Coronary artery (tissue), 2 donors: ENCODE data around the gene TXNDC12.

Experiments
- DNase-seq: peaks from one replicate; pipeline ENCODE4 v3.0.0-alpha.2; 2017; ENCODE audit warnings: low spot score
- H3K27ac ChIP-seq, 2 donors: fragments of 200-600 bp; sonication (generic); one replicate each; pipeline ENCODE4 v1.5.1; 2016 to 2019
- H3K4me3 ChIP-seq: fragments of 200-600 bp; sonication (generic); 2 replicates; pipeline ENCODE4 v1.5.1; 2016; ENCODE audit warnings: mild to moderate bottlenecking, moderate library complexity
- TF ChIP-seq, protein P1 (sequence below): fragments of 200-600 bp; sonication (generic); IDR thresholded peaks from one replicate; pipeline ENCODE4 v1.5.1; 2019; ENCODE audit warnings: antibody characterized with exemption

Gene TXNDC12

DNA sequence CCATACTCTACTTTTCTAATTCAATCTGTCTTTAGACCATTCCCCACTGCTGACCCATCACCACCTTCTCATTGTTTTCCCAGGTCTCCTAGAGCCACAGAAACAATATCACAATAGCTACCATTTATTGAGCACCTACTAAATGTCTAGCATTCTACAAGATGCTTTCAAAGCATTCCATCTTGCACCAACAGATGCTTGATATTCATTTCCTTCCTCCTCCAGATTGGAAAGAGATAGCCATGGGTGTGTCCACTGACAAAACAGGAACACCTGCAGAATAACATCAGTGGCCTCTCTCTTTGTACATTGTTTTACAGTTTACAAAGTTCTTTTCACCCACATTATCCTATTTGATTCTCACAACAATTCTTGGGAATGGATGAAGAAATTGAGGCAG lies 66.7 kb downstream of the TXNDC12 start:
- H3K4me3 ChIP-seq, result no peak overlapping the region
- no peak for DNase-seq
- TF ChIP-seq, protein P1, sequence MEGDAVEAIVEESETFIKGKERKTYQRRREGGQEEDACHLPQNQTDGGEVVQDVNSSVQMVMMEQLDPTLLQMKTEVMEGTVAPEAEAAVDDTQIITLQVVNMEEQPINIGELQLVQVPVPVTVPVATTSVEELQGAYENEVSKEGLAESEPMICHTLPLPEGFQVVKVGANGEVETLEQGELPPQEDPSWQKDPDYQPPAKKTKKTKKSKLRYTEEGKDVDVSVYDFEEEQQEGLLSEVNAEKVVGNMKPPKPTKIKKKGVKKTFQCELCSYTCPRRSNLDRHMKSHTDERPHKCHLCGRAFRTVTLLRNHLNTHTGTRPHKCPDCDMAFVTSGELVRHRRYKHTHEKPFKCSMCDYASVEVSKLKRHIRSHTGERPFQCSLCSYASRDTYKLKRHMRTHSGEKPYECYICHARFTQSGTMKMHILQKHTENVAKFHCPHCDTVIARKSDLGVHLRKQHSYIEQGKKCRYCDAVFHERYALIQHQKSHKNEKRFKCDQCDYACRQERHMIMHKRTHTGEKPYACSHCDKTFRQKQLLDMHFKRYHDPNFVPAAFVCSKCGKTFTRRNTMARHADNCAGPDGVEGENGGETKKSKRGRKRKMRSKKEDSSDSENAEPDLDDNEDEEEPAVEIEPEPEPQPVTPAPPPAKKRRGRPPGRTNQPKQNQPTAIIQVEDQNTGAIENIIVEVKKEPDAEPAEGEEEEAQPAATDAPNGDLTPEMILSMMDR, result no peak
- H3K27ac ChIP-seq, result no peak overlapping the region

DNA sequence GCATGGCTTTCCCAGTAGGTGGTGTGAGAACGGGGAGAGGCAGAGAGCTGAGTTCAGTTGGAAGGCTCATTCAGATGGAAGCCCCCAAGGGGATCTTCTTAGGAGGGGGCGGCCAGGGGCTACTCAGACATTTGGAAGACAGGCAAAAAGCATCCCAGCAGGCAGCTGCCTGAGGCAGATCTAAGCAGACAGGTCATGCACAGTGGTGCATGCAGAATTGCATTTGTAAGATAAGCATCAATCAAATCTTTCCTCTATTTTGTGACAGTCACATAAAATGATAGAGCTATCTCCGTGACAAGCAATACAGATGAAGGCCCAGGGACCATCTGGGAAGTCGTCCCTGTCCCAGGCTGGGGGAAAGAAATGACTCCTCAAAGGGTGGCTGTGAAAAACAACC lies 68.3 kb downstream of the TXNDC12 start:
- no peak overlapping the region for H3K4me3 ChIP-seq
- H3K27ac ChIP-seq, result no peak overlapping the region
- TF ChIP-seq, protein P1, result no peak
- DNase-seq, result no peak

DNA sequence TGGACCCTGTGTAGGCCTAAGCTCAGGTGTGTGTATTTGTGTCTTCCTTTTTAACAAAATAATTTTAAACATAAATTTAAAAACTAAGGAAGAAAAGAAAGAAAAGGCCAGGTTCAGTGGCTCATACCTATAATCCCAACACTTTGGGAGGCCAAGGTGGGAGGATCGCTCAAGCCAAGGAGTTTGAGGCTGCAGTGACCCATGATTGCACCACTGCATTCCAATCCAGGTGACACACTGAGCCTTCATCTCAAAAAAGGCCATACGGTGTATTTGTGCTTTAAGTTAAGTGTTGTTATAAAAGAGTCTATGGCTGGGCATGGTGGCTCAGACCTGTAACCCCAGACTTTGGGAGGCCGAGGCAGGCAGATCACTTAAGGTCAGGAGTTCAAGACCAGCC lies 72.8 kb downstream of the TXNDC12 start:
- Histone ChIP-seq H3K27ac (no peak overlapping the region), H3K4me3 (no peak overlapping the region)
- TF ChIP-seq, protein P1, result no peak
- DNase-seq, result no peak

DNA sequence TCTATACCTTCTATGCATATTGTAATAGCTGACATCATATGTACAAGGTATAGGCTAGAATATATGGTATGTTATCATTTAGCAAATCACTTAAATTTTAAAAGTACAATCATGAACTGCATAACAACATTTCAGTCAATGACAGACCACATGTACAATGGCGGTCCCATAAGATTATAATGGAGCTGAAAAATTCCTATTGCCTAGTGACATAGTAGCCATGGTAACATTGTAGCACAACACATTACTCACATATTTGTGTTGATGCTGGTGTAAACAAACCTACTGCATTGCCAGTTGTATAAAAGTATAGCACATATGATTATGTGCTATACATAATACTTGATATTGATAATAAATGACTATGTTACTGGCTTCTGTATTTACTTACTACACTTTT lies 73.4 kb downstream of the TXNDC12 start:
- TF ChIP-seq, protein P1, result no peak
- Histone ChIP-seq H3K27ac (no peak overlapping the region), H3K4me3 (no peak overlapping the region)
- no peak for DNase-seq

DNA sequence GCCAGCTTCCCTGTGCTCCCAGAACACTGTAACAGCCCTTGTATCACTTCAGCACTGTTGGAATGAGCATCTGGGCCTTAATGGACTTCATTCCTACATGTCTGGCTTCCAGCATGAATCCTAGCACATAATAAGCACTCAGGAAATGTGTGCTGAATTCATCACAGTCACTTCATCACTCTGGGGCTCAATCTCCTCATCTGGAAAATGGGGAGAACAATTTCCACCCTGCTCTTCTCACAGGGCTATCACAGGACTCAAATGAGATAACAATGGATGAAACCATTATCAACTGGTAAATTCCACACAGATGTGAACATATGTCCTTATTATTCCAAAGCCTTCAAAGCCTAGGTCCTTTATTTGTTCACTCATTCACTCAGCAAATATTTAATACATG lies 76.9 kb downstream of the TXNDC12 start:
- TF ChIP-seq, protein P1, result no peak
- no peak for DNase-seq
- no peak overlapping the region for H3K27ac ChIP-seq
- H3K4me3 ChIP-seq, result no peak overlapping the region

DNA sequence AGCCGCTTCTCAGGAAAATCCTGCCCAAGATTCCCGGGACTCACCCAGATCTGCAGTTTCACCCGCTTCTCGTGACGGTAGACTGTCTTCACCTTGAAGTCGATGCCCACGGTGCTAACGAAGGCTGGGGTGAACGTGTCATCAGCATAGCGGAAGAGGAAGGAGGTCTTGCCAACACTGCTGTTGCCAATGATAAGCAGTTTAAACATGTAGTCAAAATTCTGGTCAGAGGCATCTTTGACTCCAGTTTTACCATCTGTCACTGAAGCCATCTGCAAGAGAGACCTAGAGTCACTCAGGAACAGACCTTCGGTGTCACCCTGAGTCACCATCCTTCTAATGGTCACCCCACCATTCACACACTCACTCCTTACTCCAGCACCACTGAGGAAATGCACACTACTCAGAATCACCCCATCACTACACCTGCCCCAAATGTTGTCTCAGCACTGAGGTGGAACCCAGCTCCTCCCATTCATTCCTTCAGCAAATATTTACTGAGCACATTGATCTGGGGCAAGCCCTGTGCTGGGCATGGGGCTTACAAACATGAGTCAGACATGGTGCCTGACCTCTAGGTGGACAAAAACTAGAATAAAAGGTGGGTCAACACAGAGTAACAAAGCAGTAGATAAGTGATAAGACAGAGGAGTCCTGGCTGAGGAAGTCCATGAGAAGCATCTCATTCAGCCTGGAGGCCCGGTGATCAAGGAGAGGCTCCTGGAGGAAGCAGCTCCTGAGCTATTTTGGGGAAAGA lies 78.0 kb downstream of the TXNDC12 start:
- H3K4me3 ChIP-seq, result no peak overlapping the region
- DNase-seq, result no peak
- TF ChIP-seq, protein P1, result no peak
- no peak overlapping the region for H3K27ac ChIP-seq
